GM12874 (cell line): Measurements from ENCODE around the gene SSTR5.
A peak's percentile ranks its signal among the peaks of the same experiment; 100 is the strongest.

ENCODE experiments used
- TF ChIP-seq, protein P1 (sequence below): IDR thresholded peaks from 2 replicates; pipeline ENCODE4 v1.5.1; 2011; ENCODE audit warnings: low read depth, mild to moderate bottlenecking, control low read depth, low read length, moderate library complexity; ENCODE audit not compliant: insufficient read depth

The SSTR5 gene

DNA sequence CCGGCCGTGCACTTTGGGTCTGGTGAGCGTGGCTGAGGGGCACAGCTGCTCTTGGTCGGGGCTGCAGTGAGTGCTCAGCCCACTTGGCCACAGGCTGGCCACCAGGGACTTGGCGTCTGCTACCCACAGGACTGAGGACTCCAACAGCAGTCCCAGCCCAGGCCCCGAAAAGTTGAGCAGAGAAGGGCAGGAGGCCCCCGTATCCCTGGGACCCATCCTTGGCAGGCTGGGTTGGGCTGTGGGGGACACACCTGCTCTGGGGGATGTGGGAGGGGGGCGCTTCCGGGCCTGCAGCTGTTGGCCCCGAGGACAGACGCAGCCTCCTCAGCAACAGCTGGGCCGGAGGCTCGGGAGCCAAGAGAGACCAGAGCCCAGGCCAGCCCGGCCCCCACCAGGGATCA is 19.4 kb upstream of the SSTR5 start:
- TF ChIP-seq, protein P1, sequence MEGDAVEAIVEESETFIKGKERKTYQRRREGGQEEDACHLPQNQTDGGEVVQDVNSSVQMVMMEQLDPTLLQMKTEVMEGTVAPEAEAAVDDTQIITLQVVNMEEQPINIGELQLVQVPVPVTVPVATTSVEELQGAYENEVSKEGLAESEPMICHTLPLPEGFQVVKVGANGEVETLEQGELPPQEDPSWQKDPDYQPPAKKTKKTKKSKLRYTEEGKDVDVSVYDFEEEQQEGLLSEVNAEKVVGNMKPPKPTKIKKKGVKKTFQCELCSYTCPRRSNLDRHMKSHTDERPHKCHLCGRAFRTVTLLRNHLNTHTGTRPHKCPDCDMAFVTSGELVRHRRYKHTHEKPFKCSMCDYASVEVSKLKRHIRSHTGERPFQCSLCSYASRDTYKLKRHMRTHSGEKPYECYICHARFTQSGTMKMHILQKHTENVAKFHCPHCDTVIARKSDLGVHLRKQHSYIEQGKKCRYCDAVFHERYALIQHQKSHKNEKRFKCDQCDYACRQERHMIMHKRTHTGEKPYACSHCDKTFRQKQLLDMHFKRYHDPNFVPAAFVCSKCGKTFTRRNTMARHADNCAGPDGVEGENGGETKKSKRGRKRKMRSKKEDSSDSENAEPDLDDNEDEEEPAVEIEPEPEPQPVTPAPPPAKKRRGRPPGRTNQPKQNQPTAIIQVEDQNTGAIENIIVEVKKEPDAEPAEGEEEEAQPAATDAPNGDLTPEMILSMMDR: no peak

DNA sequence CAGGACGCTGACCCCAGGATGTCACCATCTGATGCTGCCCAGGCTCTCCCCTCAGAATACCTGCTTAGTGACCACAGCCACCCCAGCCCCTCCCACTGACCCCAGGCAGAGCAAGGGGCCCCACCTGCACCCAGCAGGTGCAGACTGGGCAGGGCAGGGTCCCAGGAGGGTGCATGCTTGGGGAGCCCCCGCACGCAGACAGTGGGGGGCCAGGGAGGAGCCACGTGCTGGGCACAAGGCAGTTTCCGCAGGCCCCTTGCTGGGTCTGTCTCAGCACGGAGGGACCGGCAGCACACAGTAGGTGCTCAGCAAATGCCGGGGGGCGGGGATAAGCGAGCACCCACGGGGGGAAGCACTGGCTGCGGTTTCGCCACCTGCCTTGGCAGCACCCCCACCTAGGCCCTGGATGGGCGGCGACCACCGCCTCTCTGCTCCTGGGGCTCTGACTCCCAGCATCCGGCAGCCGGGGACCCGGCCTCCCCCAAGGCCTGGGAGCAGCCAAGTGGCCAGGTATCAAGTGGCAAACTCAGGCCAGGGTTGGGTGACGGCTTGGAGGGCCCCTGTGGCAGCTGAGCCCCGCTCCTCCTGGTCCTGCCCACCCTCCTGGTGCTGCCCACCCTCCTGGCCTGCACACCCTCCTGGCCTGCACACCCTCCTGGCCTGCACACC is 18.7 kb upstream of the SSTR5 start:
- TF ChIP-seq, protein P1: no peak

DNA sequence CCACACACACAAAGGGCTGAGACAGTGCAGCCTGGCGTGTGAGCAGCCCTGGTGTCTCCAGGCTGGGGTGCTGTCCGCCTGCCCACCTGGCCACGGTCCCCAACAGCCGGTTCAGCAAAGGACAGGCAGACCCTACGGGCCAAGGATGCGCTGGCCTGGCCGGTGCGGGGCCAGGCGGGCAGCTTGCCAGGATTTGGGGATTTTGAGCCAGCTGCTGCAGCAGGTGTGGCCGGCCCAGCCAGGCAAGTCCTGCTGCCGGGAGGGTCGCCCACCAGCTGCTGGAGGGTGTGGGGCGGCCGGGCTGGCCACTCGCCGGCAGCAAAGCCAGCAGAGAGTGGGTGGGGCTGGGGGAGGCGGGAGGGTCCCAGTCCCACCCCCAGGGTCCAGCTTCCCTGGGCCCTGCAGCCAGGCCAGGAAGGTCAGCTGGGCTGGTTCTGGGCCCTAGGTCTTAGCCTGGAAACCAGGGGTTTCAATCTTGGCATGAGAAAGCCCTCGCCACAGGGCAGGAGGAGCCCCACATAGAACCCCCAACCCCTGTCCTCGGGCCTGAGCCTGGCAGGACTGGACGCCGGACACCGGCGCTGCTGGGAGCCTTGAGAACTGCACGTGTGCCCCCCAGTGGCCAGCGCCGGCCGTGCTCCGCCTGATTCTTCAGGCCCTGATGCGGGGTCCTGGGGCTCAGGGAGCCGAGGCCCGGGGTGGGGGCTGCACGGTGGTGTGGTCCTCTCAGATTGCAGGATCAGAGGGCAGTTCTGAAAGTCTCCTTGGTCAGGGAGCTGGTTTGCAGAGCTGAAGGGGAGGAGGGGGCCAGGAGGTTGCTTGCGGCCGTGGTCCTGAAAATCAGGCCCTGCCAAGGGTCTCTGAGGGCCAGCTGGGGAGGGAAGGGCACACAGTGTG is 17.6 kb upstream of the SSTR5 start:
- TF ChIP-seq, protein P1: 0 out of 2 replicates have a peak, but pooled peaks have one; percentile 15

DNA sequence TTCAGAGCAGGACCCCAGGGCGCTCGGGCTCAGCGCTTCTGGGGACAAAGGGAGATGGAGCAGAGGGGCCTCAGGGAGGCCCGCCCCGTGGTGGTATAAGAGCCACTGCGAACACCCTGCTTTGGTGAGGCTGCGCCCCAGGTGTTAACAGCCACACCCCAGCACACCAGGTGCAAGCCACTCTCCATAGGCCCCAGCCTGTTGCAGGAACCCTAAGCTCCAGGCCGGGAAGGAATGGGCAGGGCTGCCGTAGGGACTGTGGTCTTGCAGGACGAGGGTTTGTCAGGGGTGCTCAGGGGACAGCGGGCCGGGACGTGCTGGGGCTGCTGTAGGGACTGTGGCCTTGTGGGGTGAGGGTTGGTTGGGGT is 17.0 kb upstream of the SSTR5 start:
- TF ChIP-seq, protein P1: no peak

DNA sequence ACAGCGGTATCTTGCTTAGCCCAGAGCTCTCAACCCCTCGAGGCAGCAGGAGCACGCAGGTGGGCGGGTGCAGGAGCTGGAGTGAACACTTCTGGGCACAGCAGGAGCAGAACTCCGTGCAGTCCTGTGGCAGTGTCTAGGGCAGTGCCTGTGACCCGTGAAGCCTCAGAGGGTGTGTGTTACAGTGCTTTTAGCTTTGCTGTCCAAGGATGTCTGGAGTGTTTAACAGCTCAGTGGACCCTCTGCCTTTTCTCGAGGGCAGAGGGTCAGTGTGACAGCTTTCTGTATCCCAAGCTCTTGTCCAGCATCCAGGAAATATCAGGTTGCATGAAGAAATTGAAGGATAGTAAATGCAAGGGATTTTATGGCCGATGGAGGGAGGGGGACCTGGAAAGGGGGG is 16.4 kb upstream of the SSTR5 start:
- TF ChIP-seq, protein P1: no peak

DNA sequence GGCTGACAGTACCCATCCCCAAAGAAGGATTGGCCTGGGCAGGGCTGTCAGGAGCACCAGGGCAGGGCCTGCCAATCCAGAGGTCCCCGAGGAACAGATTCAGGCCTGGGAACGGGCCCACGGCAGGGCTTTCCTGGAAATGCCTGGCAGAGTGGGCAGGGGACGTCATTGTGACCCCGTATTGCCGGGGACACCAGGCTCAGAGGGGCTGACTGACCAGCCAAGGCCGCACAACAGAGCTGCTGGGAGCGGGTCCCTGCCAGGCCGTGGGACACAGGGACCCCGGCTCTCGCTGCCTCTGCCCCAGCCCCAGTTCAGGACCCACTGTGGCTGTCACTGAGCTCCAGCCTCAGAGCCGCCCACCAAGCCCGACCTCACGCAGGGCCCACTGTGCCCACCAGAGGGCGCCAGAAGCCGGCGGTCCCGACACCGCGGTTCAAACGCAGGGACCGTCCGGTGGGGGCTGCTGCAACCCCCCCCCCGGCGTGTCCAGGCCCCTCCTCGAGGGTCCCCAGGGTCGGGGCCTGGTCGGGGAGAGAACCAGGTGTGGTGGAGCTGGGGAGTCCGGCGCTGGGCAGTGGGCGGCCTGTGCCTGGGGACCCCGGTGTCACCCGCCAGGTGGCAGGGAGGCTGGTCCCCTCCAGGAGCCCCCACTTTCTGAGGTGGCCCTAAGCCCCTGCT is 15.2 kb upstream of the SSTR5 start:
- TF ChIP-seq, protein P1: peak; percentile 30

DNA sequence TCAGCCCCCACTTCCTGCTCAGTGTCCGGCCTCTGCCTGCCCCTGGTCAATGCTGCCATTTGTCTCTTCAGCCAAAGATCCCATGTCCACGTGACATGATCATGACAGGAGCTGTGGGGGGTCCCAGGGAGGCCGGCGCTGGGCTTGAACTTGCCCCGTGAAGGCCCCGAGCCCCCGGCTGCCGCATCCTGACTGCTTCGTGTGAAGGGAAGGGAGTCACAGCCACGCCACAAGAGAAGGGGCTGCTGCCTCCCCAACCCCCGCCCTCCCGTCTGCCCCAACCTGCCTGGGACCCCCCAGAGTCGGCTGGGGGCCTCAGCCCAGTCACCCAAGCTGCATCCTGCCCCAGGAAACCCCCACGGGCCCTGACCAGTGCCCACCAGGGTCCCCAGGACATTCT is 14.3 kb upstream of the SSTR5 start:
- TF ChIP-seq, protein P1: no peak
